Neural progenitor cell (in vitro differentiated cells): ENCODE results near the gene CMTM4. TPM values are rescaled to one million over a fixed set of nuclear protein-coding genes. Genes with fewer than 3 reads are reported as not detected.

Experiments used
- DNase-seq: peaks from one replicate; pipeline ENCODE4 v3.0.0-alpha.2; 2016; ENCODE audit warnings: low spot score
- H2AFZ ChIP-seq: fragments of 200-600 bp; sonication (generic); replicated peaks from 2 replicates; pipeline ENCODE4 v1.6.1; 2016; ENCODE audit warnings: antibody characterized with exemption
- H3F3A ChIP-seq: fragments of 200-600 bp; sonication (generic); 2 replicates; pipeline ENCODE4 v1.6.1; 2016; ENCODE audit warnings: antibody characterized with exemption, low read depth
- H3K27ac ChIP-seq: fragments of 200-600 bp; sonication (generic); 2 replicates; pipeline ENCODE4 v1.5.1; 2016; ENCODE audit warnings: mild to moderate bottlenecking
- H3K27me3 ChIP-seq: fragments of 200-600 bp; sonication (generic); 2 replicates; pipeline ENCODE4 v1.6.1; 2016; ENCODE audit warnings: mild to moderate bottlenecking, moderate library complexity
- H3K36me3 ChIP-seq: fragments of 200-600 bp; sonication (generic); 2 replicates; pipeline ENCODE4 v1.5.1; 2016
- H3K4me1 ChIP-seq: fragments of 200-600 bp; sonication (generic); 2 replicates; pipeline ENCODE4 v1.6.1; 2016; ENCODE audit warnings: mixed run types
- H3K4me2 ChIP-seq: fragments of 200-600 bp; sonication (generic); 2 replicates; pipeline ENCODE4 v1.6.1; 2016
- H3K4me3 ChIP-seq: fragments of 200-600 bp; sonication (generic); 2 replicates; pipeline ENCODE4 v1.5.1; 2016
- H3K79me2 ChIP-seq: fragments of 200-600 bp; sonication (generic); 2 replicates; pipeline ENCODE4 v1.6.1; 2016; ENCODE audit warnings: low read depth
- H3K9ac ChIP-seq: fragments of 200-600 bp; sonication (generic); 2 replicates; pipeline ENCODE4 v1.6.1; 2016
- H3K9me3 ChIP-seq: fragments of 200-600 bp; sonication (generic); 2 replicates; pipeline ENCODE4 v1.5.1; 2016; ENCODE audit warnings: low read depth
- H4K20me1 ChIP-seq: fragments of 200-600 bp; sonication (generic); 2 replicates; pipeline ENCODE4 v1.6.1; 2016; ENCODE audit warnings: low read depth
- H3K27ac Mint-ChIP-seq: 3 replicates; pipeline ENCODE4 v1.8.0; 2021; ENCODE audit warnings: mixed read lengths
- H3K27me3 Mint-ChIP-seq: 2 replicates; pipeline ENCODE4 v1.8.0; 2022; ENCODE audit warnings: low read depth, mild to moderate bottlenecking, inconsistent platforms, moderate library complexity, mixed read lengths; ENCODE audit not compliant: insufficient read depth
- H3K36me3 Mint-ChIP-seq: 3 replicates; pipeline ENCODE4 v1.8.0; 2021; ENCODE audit warnings: mixed read lengths
- H3K4me1 Mint-ChIP-seq: 3 replicates; pipeline ENCODE4 v1.8.0; 2021; ENCODE audit warnings: mixed read lengths
- H3K4me3 Mint-ChIP-seq: 3 replicates; pipeline ENCODE4 v1.8.0; 2021; ENCODE audit warnings: mild to moderate bottlenecking, moderate library complexity, mixed read lengths
- H3K9me3 Mint-ChIP-seq: 3 replicates; pipeline ENCODE4 v1.8.0; 2020; ENCODE audit warnings: mixed read lengths
- CTCF ChIP-seq: fragments of 200-600 bp; sonication (generic); IDR thresholded peaks from 2 replicates; pipeline ENCODE4 v1.5.1; 2017; ENCODE audit warnings: antibody characterized with exemption, mild to moderate bottlenecking
- EZH2 ChIP-seq: fragments of 200-600 bp; sonication (generic); IDR thresholded peaks from 2 replicates; pipeline ENCODE4 v1.6.1; 2017; ENCODE audit warnings: antibody characterized with exemption, mild to moderate bottlenecking, moderate library complexity
- EZH2phosphoT487 ChIP-seq: fragments of 200-600 bp; sonication (generic); IDR thresholded peaks from 2 replicates; pipeline ENCODE4 v1.6.1; 2017; ENCODE audit warnings: antibody characterized with exemption
- total RNA-seq: library from RNA; depleted of rRNA; stranded (reverse); fragments of >200 nt; gene quantifications from 2 replicates; pipeline ENCODE4 v1.2.3, GENCODE V29; 2015; ENCODE audit warnings: low replicate concordance

The CMTM4 gene
- total RNA-seq, 1 donor from 2014 or later, result 25.9 TPM

GRCh38 chr16:66717776-66718175, 21.2 kb upstream of the CMTM4 start:
- Histone ChIP-seq H3K4me1 (no peaks in the 10 kb centered on the region), H4K20me1 (peaks cover 5% of the 10 kb centered on the region), H3K9ac (no peak overlapping the region), H3K27me3 (no peaks in the 10 kb centered on the region), H3F3A (peaks cover 23% of the 10 kb centered on the region), H3K9me3 (no peaks in the 10 kb centered on the region), H3K79me2 (no peaks in the 10 kb centered on the region), H3K4me2 (no peak overlapping the region), H2AFZ (no peak overlapping the region), H3K27ac (no peak overlapping the region), H3K4me3 (no peak overlapping the region), H3K36me3 (peaks cover 6% of the 10 kb centered on the region)
- H3K4me1 Mint-ChIP-seq, result no peaks in the 10 kb centered on the region
- no peaks in the 10 kb centered on the region for H3K9me3 Mint-ChIP-seq
- peaks cover 15% of the 10 kb centered on the region for H3K36me3 Mint-ChIP-seq
- DNase-seq, result no peak
- peaks cover 2% of the 10 kb centered on the region for H3K27me3 Mint-ChIP-seq
- TF ChIP-seq CTCF (no peak), EZH2phosphoT487 (no peak), EZH2 (no peak)
- no peak overlapping the region for H3K4me3 Mint-ChIP-seq
- no peak overlapping the region for H3K27ac Mint-ChIP-seq

DNA sequence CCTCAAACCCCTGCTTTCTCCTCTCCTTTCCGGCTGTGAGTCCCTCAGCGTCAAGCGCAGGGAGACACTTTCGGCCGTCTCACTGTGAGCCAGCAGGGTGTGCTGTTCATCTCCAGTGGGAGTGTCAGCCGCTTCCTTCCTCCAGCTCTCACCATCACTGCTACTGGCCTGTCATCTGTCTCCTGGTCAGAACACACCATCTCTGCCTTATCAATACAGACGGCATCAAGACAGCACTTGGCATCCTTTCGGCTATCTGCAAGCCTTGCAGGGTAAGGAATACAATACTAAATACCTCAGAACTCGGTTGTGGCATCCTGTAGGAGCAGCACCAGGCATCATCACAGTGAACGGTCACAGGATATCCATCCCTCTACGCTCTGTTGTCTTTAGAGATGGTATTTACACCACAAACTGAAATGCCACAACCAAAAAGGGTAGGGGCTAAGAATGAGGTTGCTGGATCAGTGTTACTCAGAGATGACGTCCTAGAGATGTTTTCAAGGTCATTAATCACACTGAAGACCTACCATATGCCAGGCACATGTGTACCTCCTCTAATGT, 20.7 kb upstream of the CMTM4 start:
- peaks cover 23% of the 10 kb centered on the region for H3F3A ChIP-seq
- H3K9me3 ChIP-seq, result no peaks in the 10 kb centered on the region
- no peak overlapping the region for H3K9ac ChIP-seq
- peaks cover 3% of the 10 kb centered on the region for H3K9me3 Mint-ChIP-seq
- no peak overlapping the region for H3K4me3 ChIP-seq
- no peaks in the 10 kb centered on the region for H3K4me1 Mint-ChIP-seq
- H3K36me3 Mint-ChIP-seq, result peaks cover 12% of the 10 kb centered on the region
- peaks cover 5% of the 10 kb centered on the region for H3K27me3 Mint-ChIP-seq
- H3K4me3 Mint-ChIP-seq, result no peak overlapping the region
- no peak overlapping the region for H2AFZ ChIP-seq
- TF ChIP-seq EZH2 (no peak), EZH2phosphoT487 (no peak), CTCF (peak; percentile 59)
- H3K27ac ChIP-seq, result no peak overlapping the region
- peak; percentile 61 for DNase-seq
- peaks cover 5% of the 10 kb centered on the region for H4K20me1 ChIP-seq
- no peaks in the 10 kb centered on the region for H3K4me1 ChIP-seq
- H3K27ac Mint-ChIP-seq, result no peak overlapping the region
- H3K36me3 ChIP-seq, result peaks cover 5% of the 10 kb centered on the region
- no peaks in the 10 kb centered on the region for H3K79me2 ChIP-seq
- H3K4me2 ChIP-seq, result no peak overlapping the region
- no peaks in the 10 kb centered on the region for H3K27me3 ChIP-seq

GRCh38 chr16:66714654-66715307, 18.2 kb upstream of the CMTM4 start:
- no peak for DNase-seq
- no peaks in the 10 kb centered on the region for H3K36me3 ChIP-seq
- H3K4me1 Mint-ChIP-seq, result no peaks in the 10 kb centered on the region
- peaks cover 23% of the 10 kb centered on the region for H3F3A ChIP-seq
- no peak overlapping the region for H3K4me3 Mint-ChIP-seq
- H3K4me1 ChIP-seq, result no peaks in the 10 kb centered on the region
- TF ChIP-seq CTCF, result no peak
- TF ChIP-seq EZH2, result no peak
- no peak for TF ChIP-seq EZH2phosphoT487
- H3K27ac ChIP-seq, result no peak overlapping the region
- H3K27ac Mint-ChIP-seq, result peak overlapping the region; percentile 0
- H3K4me3 ChIP-seq, result no peak overlapping the region
- H3K27me3 ChIP-seq, result no peaks in the 10 kb centered on the region
- peaks cover 3% of the 10 kb centered on the region for H3K9me3 Mint-ChIP-seq
- peaks cover 5% of the 10 kb centered on the region for H3K36me3 Mint-ChIP-seq
- H3K27me3 Mint-ChIP-seq, result peaks cover 5% of the 10 kb centered on the region
- no peak overlapping the region for H2AFZ ChIP-seq
- no peaks in the 10 kb centered on the region for H3K9me3 ChIP-seq
- peaks cover 5% of the 10 kb centered on the region for H4K20me1 ChIP-seq
- H3K9ac ChIP-seq, result no peak overlapping the region
- H3K79me2 ChIP-seq, result no peaks in the 10 kb centered on the region
- H3K4me2 ChIP-seq, result no peak overlapping the region
